H1 (cell line): ENCODE measurements around the gene GSG1L. TPM values are rescaled to one million over a fixed set of nuclear protein-coding genes. Genes with fewer than 3 reads are reported as not detected.

Experiments used
- CTCF ChIA-PET: fragments of 300-600 bp; sonication (Branson Sonifier 250); formaldehyde crosslinking; loops from one replicate; lab custom pipeline; 2021; ENCODE audit not compliant: partially characterized antibody; lab: Charles Lee
- POLR2A ChIA-PET: fragments of 300-600 bp; sonication (Branson Sonifier 250); formaldehyde crosslinking; loops from one replicate; lab custom pipeline; 2021; ENCODE audit warnings: inconsistent platforms; ENCODE audit not compliant: partially characterized antibody; lab: Charles Lee
- DNase-seq, 2 experiments: peaks; one replicate each; pipeline versions ENCODE4 v3.0.0 to v3.0.0-alpha.2; 2010 to 2022; ENCODE audit warnings: low spot score in 2 of 2, low read depth in 1 of 2, mixed read lengths in 1 of 2
- FAIRE-seq: peaks from 2 replicates; lab custom pipeline; 2011; peaks lifted over from hg19 to GRCh38; lab: Jason Lieb, UNC
- H2AFZ ChIP-seq: 2 replicates; pipeline ENCODE4 v1.8.1; 2012; ENCODE audit warnings: low read length, inconsistent platforms
- H2AK5ac ChIP-seq: 2 replicates; pipeline ENCODE4 v1.6.1; 2013; ENCODE audit warnings: low read depth, low read length
- H2BK120ac ChIP-seq: replicated peaks from 2 replicates; pipeline ENCODE3; 2013; ENCODE audit warnings: low read depth, low read length, inconsistent platforms
- H2BK12ac ChIP-seq: 2 replicates; pipeline ENCODE4 v1.6.1; 2013; ENCODE audit warnings: low read depth, low read length
- H2BK15ac ChIP-seq: 2 replicates; pipeline ENCODE4 v1.6.1; 2013; ENCODE audit warnings: low read length
- H2BK20ac ChIP-seq: 2 replicates; pipeline ENCODE4 v1.6.1; 2013; ENCODE audit warnings: low read length
- H2BK5ac ChIP-seq: 2 replicates; pipeline ENCODE4 v1.6.1; 2013; ENCODE audit warnings: low read depth, low read length
- H3K14ac ChIP-seq: 2 replicates; pipeline ENCODE4 v1.6.1; 2013; ENCODE audit warnings: inconsistent platforms; ENCODE audit not compliant: insufficient read length
- H3K18ac ChIP-seq: 2 replicates; pipeline ENCODE4 v1.6.1; 2013; ENCODE audit warnings: low read length; ENCODE audit errors: extremely low read depth
- H3K23ac ChIP-seq: 2 replicates; pipeline ENCODE4 v1.6.1; 2013; ENCODE audit warnings: inconsistent platforms; ENCODE audit not compliant: insufficient read length
- H3K23me2 ChIP-seq: 2 replicates; pipeline ENCODE4 v1.6.1; 2013; ENCODE audit warnings: low read depth, low read length
- H3K27ac ChIP-seq: 2 replicates; pipeline ENCODE4 v1.6.1; 2011; ENCODE audit warnings: low read depth, low read length, inconsistent platforms
- H3K27me3 ChIP-seq, 4 experiments: replicated peaks in 1 of 4; 1 replicate in 1 of 4; 2 replicates in 3 of 4; pipeline versions ENCODE4 v1.6.1 to v1.8.1; 2011 to 2013; ENCODE audit warnings: low read length in 3 of 4, mild to moderate bottlenecking in 3 of 4, inconsistent platforms in 2 of 4, mixed read lengths in 2 of 4, moderate library complexity in 1 of 4; ENCODE audit not compliant: control insufficient read depth in 3 of 4, insufficient read depth in 3 of 4; ENCODE audit errors: extremely low read depth in 1 of 4
- H3K36me3 ChIP-seq, 4 experiments: 2 replicates each; pipeline versions ENCODE4 v1.6.1 to v1.8.1; 2011 to 2013; ENCODE audit warnings: mild to moderate bottlenecking in 4 of 4, low read length in 3 of 4, moderate library complexity in 2 of 4, control low read depth in 1 of 4, inconsistent platforms in 1 of 4; ENCODE audit not compliant: insufficient read depth in 4 of 4, control insufficient read depth in 2 of 4
- H3K4ac ChIP-seq: replicated peaks from 2 replicates; pipeline ENCODE3; 2013; ENCODE audit warnings: low read length, low read depth, mixed read lengths, inconsistent platforms; ENCODE audit not compliant: insufficient read length
- H3K4me1 ChIP-seq, 4 experiments: replicated peaks in 1 of 4; 1 replicate in 1 of 4; 2 replicates in 3 of 4; pipeline versions ENCODE4 v1.6.1 to v1.8.1; 2011 to 2013; ENCODE audit warnings: low read length in 3 of 4, inconsistent platforms in 2 of 4, mixed read lengths in 1 of 4; ENCODE audit not compliant: insufficient read depth in 4 of 4, control insufficient read depth in 3 of 4
- H3K4me2 ChIP-seq, 2 experiments: 2 replicates each; pipeline versions ENCODE4 v1.6.1 to v1.8.1; 2011 to 2013; ENCODE audit warnings: low read depth in 2 of 2, low read length in 2 of 2, control low read depth in 1 of 2, inconsistent platforms in 1 of 2, mild to moderate bottlenecking in 1 of 2; ENCODE audit not compliant: insufficient read depth in 1 of 2
- H3K4me3 ChIP-seq, 4 experiments: fragments of 200-600, 300-600 bp in 1 of 4; sonication (generic), shearing (Covaris generic), sonication (Bioruptor Twin) in 1 of 4; 2 replicates each; pipeline versions ENCODE4 v1.5.1 to v1.8.1; 2011 to 2016; ENCODE audit warnings: low read length in 4 of 4, low read depth in 3 of 4, control low read depth in 2 of 4, inconsistent platforms in 2 of 4, mild to moderate bottlenecking in 2 of 4, mixed read lengths in 1 of 4, moderate library complexity in 1 of 4; ENCODE audit not compliant: insufficient read depth in 2 of 4; ENCODE audit errors: extremely low read depth in 1 of 4
- H3K56ac ChIP-seq: replicated peaks from 2 replicates; pipeline ENCODE3; 2013; ENCODE audit warnings: low read depth, mild to moderate bottlenecking, mixed read lengths, low read length, inconsistent platforms; ENCODE audit not compliant: insufficient read length
- H3K79me1 ChIP-seq: 2 replicates; pipeline ENCODE4 v1.6.1; 2013; ENCODE audit warnings: low read depth, low read length, control low read depth
- H3K79me2 ChIP-seq, 2 experiments: 2 replicates each; pipeline versions ENCODE4 v1.6.1 to v1.8.1; 2012 to 2013; ENCODE audit warnings: low read length in 2 of 2, mild to moderate bottlenecking in 2 of 2, inconsistent platforms in 1 of 2; ENCODE audit not compliant: insufficient read depth in 2 of 2, control insufficient read depth in 1 of 2
- H3K9ac ChIP-seq, 4 experiments: replicated peaks in 1 of 4; 1 replicate in 1 of 4; 2 replicates in 3 of 4; pipeline versions ENCODE4 v1.6.1 to v1.8.1; 2011 to 2013; ENCODE audit warnings: low read depth in 3 of 4, low read length in 3 of 4, control low read depth in 2 of 4, mild to moderate bottlenecking in 2 of 4, moderate library complexity in 2 of 4, inconsistent platforms in 1 of 4; ENCODE audit errors: extremely low read depth in 1 of 4
- H3K9me3 ChIP-seq, 2 experiments: 2 replicates each; pipeline versions ENCODE4 v1.6.1 to v1.8.1; 2012 to 2013; ENCODE audit warnings: mild to moderate bottlenecking in 2 of 2, moderate library complexity in 2 of 2, control low read depth in 1 of 2, inconsistent platforms in 1 of 2, low read depth in 1 of 2, low read length in 1 of 2, mixed read lengths in 1 of 2; ENCODE audit not compliant: insufficient read depth in 2 of 2
- H4K20me1 ChIP-seq, 2 experiments: replicated peaks in 1 of 2; 2 replicates each; pipeline versions ENCODE3 to v1.8.1; 2011 to 2013; ENCODE audit warnings: inconsistent platforms in 2 of 2, low read length in 2 of 2, mild to moderate bottlenecking in 1 of 2; ENCODE audit not compliant: insufficient read depth in 2 of 2, control insufficient read depth in 1 of 2
- H4K5ac ChIP-seq: 2 replicates; pipeline ENCODE4 v1.6.1; 2013; ENCODE audit warnings: low read length, low read depth, mixed read lengths, inconsistent platforms; ENCODE audit not compliant: insufficient read length
- H4K8ac ChIP-seq: 2 replicates; pipeline ENCODE4 v1.8.0; 2013; ENCODE audit warnings: mild to moderate bottlenecking, moderate library complexity, low read length, inconsistent platforms; ENCODE audit not compliant: insufficient read depth; ENCODE audit errors: extremely low read depth
- H4K91ac ChIP-seq: replicated peaks from 2 replicates; pipeline ENCODE3; 2013; ENCODE audit warnings: low read length, mixed read lengths, inconsistent platforms; ENCODE audit not compliant: insufficient read length
- ATF3 ChIP-seq: IDR thresholded peaks from 2 replicates; pipeline ENCODE4 v1.6.1; 2011; ENCODE audit warnings: low read depth, mild to moderate bottlenecking, low read length; ENCODE audit not compliant: insufficient read depth
- BRCA1 ChIP-seq: IDR thresholded peaks from 2 replicates; pipeline ENCODE4 v1.6.1; 2012; ENCODE audit warnings: low read depth, low read length, improper control_type of control experiment
- CBX8 ChIP-seq: fragments of 300-800, 300-1000 bp; sonication (generic); IDR thresholded peaks from 2 replicates; pipeline ENCODE4 v1.7.1; 2016; ENCODE audit warnings: low read depth, low read length, borderline replicate concordance
- CHD2 ChIP-seq: IDR thresholded peaks from 2 replicates; pipeline ENCODE4 v1.6.1; 2012; ENCODE audit warnings: low read length, improper control_type of control experiment
- EZH2 ChIP-seq: fragments of 200-600 bp; sonication (generic); IDR thresholded peaks from 2 replicates; pipeline ENCODE4 v1.7.1; 2012; ENCODE audit warnings: low read depth, mild to moderate bottlenecking, moderate library complexity, low read length, inconsistent platforms; ENCODE audit not compliant: severe bottlenecking
- GABPA ChIP-seq: IDR thresholded peaks from 2 replicates; pipeline ENCODE4 v1.6.1; 2011; ENCODE audit warnings: mild to moderate bottlenecking, low read length, moderate library complexity, borderline replicate concordance; ENCODE audit not compliant: insufficient read depth
- MAFK ChIP-seq: IDR thresholded peaks from 2 replicates; pipeline ENCODE4 v1.6.1; 2012; ENCODE audit warnings: low read depth, mild to moderate bottlenecking, improper control_type of control experiment, low read length
- RFX5 ChIP-seq: IDR thresholded peaks from 2 replicates; pipeline ENCODE4 v1.6.1; 2011; ENCODE audit warnings: low read depth, low read length, improper control_type of control experiment, borderline replicate concordance
- SIRT6 ChIP-seq: IDR thresholded peaks from one replicate; pipeline ENCODE4 v1.7.1; 2012; ENCODE audit warnings: low read length, inconsistent platforms
- SUZ12 ChIP-seq: fragments of 200-600 bp; sonication (generic); IDR thresholded peaks from 2 replicates; pipeline ENCODE4 v1.6.1; 2012; ENCODE audit warnings: mild to moderate bottlenecking, inconsistent platforms, low read length, moderate library complexity, mixed read lengths
- TAF1 ChIP-seq: IDR thresholded peaks from 2 replicates; pipeline ENCODE4 v1.6.1; 2011; ENCODE audit warnings: mild to moderate bottlenecking, low read depth, low read length
- TCF12 ChIP-seq: IDR thresholded peaks from 2 replicates; pipeline ENCODE4 v1.6.1; 2011; ENCODE audit warnings: low read depth, mild to moderate bottlenecking, low read length
- WGBS, 2 experiments: shearing (Covaris generic) in 1 of 2; methylation state at CpG; one replicate each; pipeline versions ENCODE4 v1.1.6 to v1.1.7; 2013 to 2015; ENCODE audit warnings: low lambda C conversion rate in 2 of 2, mixed read lengths in 2 of 2, inconsistent platforms in 1 of 2, low coverage in 1 of 2, missing lambda C conversion rate in 1 of 2; ENCODE audit not compliant: insufficient replicate concordance in 2 of 2, insufficient coverage in 1 of 2, insufficient read length in 1 of 2; ENCODE audit errors: extremely low coverage in 1 of 2, missing lambda C conversion rate in 1 of 2; 5-methylcytosine and 5-hydroxymethylcytosine counted together
- polyA plus RNA-seq, 7 experiments: library from polyadenylated mRNA; depleted of rRNA in 3 of 7; stranded (reverse) in 5 of 7; unstranded in 2 of 7; fragments of >200 nt in 5 of 7; fragments of 200-250 nt in 2 of 7; gene quantifications; 1 replicate in 5 of 7; 2 replicates in 1 of 7; 4 replicates in 1 of 7; pipeline versions ENCODE4 v1.2.1 to v1.2.3, GENCODE V29; 2011 to 2013; ENCODE audit warnings: missing spikeins in 2 of 7, mixed read lengths in 2 of 7
- total RNA-seq: library from RNA; stranded (reverse); fragmentation: NEBNext Ultra II Directional; extraction: Animal tissue kit (Norgen Biotek cat#: 25700); gene quantifications from 2 replicates; pipeline ENCODE4 v1.2.1, GENCODE V29; 2021

The GSG1L gene
- total and polyA plus RNA-seq, 2 of the 8 experiments (the other 6 are each of a cell fraction or from before 2014, with no cell fraction given) = 0.71 to 1.1 TPM

GRCh38 chr16:27811881-27812280, 251.6 kb downstream of the GSG1L start:
- Histone ChIP-seq H3K27me3 (no peaks in the 10 kb centered on the region), H3K23ac (no peak overlapping the region), H3K18ac (no peak overlapping the region), H2BK15ac (no peak overlapping the region), H4K20me1 (no peaks in the 10 kb centered on the region), H4K91ac (no peak overlapping the region), H2BK120ac (no peak overlapping the region), H2AK5ac (no peak overlapping the region), H4K5ac (no peak overlapping the region), H3K79me1 (no peaks in the 10 kb centered on the region), H3K14ac (no peak overlapping the region), H3K9ac (no peak overlapping the region), H4K8ac (no peak overlapping the region), H3K23me2 (no peaks in the 10 kb centered on the region), H3K4me1 (no peaks in the 10 kb centered on the region), H3K4me2 (no peak overlapping the region), H3K9me3 (no peaks in the 10 kb centered on the region), H2BK20ac (no peak overlapping the region), H2AFZ (no peak overlapping the region), H2BK12ac (no peak overlapping the region), H3K56ac (no peak overlapping the region), H3K27ac (no peak overlapping the region), H3K4ac (no peak overlapping the region), H2BK5ac (no peak overlapping the region), H3K4me3 (no peak overlapping the region), H3K79me2 (no peaks in the 10 kb centered on the region), H3K36me3 (no peaks in the 10 kb centered on the region)
- 85% methylated on average over 3 of the region's 3 CpGs; no CpG with 5 or more reads in 1 of the 2 experiments for WGBS, 2 experiments
- DNase-seq (no peak), FAIRE-seq (no peak)
- ChIA-PET CTCF (interaction anchor here (1.5 kb wide), 1 partner anchor 31 kb away, joined by 3 read pairs; no protein-coding TSS in a partner anchor), POLR2A (no interaction called here)
- TF ChIP-seq BRCA1 (no peak), CHD2 (no peak), ATF3 (no peak), GABPA (no peak), EZH2 (no peak), CBX8 (no peak), MAFK (no peak), TCF12 (no peak), RFX5 (no peak), SIRT6 (no peak), SUZ12 (no peak), TAF1 (no peak)
